GM23338 (cell line): ENCODE results near the gene JPH4.

Experiments used
- CTCF ChIP-seq, 2 experiments: fragments of 200-600 bp in 1 of 2; sonication (generic) in 1 of 2; conservative IDR thresholded peaks; 2 replicates each; pipeline versions ENCODE4 v1.5.1 to v1.6.1; 2016 to 2017; ENCODE audit warnings: antibody characterized with exemption in 2 of 2, low read depth in 2 of 2, mild to moderate bottlenecking in 2 of 2, moderate library complexity in 1 of 2
- EZH2 ChIP-seq: fragments of 200-600 bp; sonication (generic); IDR thresholded peaks from one replicate; pipeline ENCODE4 v1.8.0; 2017; ENCODE audit warnings: antibody characterized with exemption, mild to moderate bottlenecking, low read depth; ENCODE audit not compliant: unreplicated experiment
- JUNB ChIP-seq: IDR thresholded peaks from one replicate; pipeline ENCODE4 v1.6.1; 2016; ENCODE audit warnings: antibody characterized with exemption; ENCODE audit not compliant: unreplicated experiment
- POLR2AphosphoS5 ChIP-seq: IDR thresholded peaks from 2 replicates; pipeline ENCODE4 v1.6.1; 2016; ENCODE audit warnings: antibody characterized with exemption, low read depth
- REST ChIP-seq: IDR thresholded peaks from one replicate; pipeline ENCODE4 v1.6.1; 2018; ENCODE audit warnings: antibody characterized with exemption; ENCODE audit not compliant: unreplicated experiment
- ZNF462 ChIP-seq: fragments of 250-450 bp; sonication (Bioruptor Pico); IDR thresholded peaks from 2 replicates; pipeline ENCODE4 v1.5.0; 2020; ENCODE audit warnings: mild to moderate bottlenecking, moderate library complexity

- TF ChIP-seq ZNF462 (CRISPR knock-in tag): no peak
- TF ChIP-seq CTCF (conservative IDR thresholded peaks at IDR 0.05; ENCODE audit: low read depth in 2 of 2): peak; percentile 95 to 98
- TF ChIP-seq REST: no peak
- TF ChIP-seq EZH2: no peak
- TF ChIP-seq POLR2AphosphoS5: no peak; the same call in 1 of the 2 replicates
- no peak for TF ChIP-seq JUNB
These were observed 15.6 kb downstream of the JPH4 start for GRCh38 chr14:23562822-23563472.
